Psoas muscle (tissue), 8 donors: ENCODE measurements around the gene CHRNG. TPM values are rescaled to one million over a fixed set of nuclear protein-coding genes. Genes with fewer than 3 reads are reported as not detected.
"Not testable (repeated sequence)": the region's sequence is repeated elsewhere in the genome, so short reads cannot be mapped to it uniquely, and the experiment has no call there.

Source experiments
- ATAC-seq, 4 donors: fragments of 200-7000 bp; cut with Tn5 transposase; one replicate each; pipeline ENCODE4 v1.9.1; 2020; ENCODE audit warnings: moderate library complexity in 3 of 4, mild to moderate bottlenecking in 2 of 4
- DNase-seq, 2 donors: peaks; one replicate each; pipeline ENCODE4 v3.0.0-alpha.2; 2020
- H3K27ac ChIP-seq: fragments of 200-600 bp; one replicate; pipeline ENCODE4 v1.8.0; 2022
- H3K27me3 ChIP-seq, 3 donors: fragments of 200-600 bp in 1 of 3; one replicate each; pipeline versions ENCODE4 v1.6.1 to v1.8.0; 2013 to 2022; ENCODE audit warnings: low read length in 2 of 3, mild to moderate bottlenecking in 2 of 3, moderate library complexity in 1 of 3; ENCODE audit not compliant: insufficient read depth in 3 of 3
- H3K36me3 ChIP-seq, 2 donors: fragments of 200-600 bp in 1 of 2; one replicate each; pipeline versions ENCODE4 v1.6.1 to v1.8.0; 2013 to 2022; ENCODE audit warnings: low read depth in 1 of 2, mild to moderate bottlenecking in 1 of 2, moderate library complexity in 1 of 2; ENCODE audit not compliant: insufficient read depth in 1 of 2
- H3K4me1 ChIP-seq: fragments of 200-600 bp; one replicate; pipeline ENCODE4 v1.8.0; 2022
- H3K4me3 ChIP-seq: fragments of 200-600 bp; one replicate; pipeline ENCODE4 v1.8.0; 2022; ENCODE audit warnings: mild to moderate bottlenecking
- H3K9me3 ChIP-seq: fragments of 200-600 bp; one replicate; pipeline ENCODE4 v1.8.0; 2022
- whole genome bisulfite sequencing, 3 donors: extraction: QIAGEN DNeasy Blood & Tissue Kit; methylation state at CpG; one replicate each; pipeline versions ENCODE4 v1.1.6 to v1.1.7; 2013; 5-methylcytosine and 5-hydroxymethylcytosine counted together
- intact Hi-C, 2 donors: fragments of 100-400 bp; cut with DNase I; formaldehyde crosslinking; loops; one replicate each; pipeline versions ENCODE4 v1.11.0 to v1.14.2; 2022
- polyA plus RNA-seq, 3 donors: library from polyadenylated mRNA; stranded (reverse); fragments of 200-250 nt; gene quantifications; one replicate each; pipeline ENCODE4 v1.2.3, GENCODE V29; 2013
- total RNA-seq, 4 donors: library from RNA; stranded (reverse); fragmentation: NEBNext Ultra II Directional in 2 of 4; extraction: Animal tissue kit (Norgen Biotek cat#: 25700) in 2 of 4; gene quantifications; one replicate each; pipeline versions ENCODE4 v1.2.1 to v1.2.4, GENCODE V29; 2021 to 2023
- TF ChIP-seq, protein P1 (sequence below): fragments of 200-600 bp; IDR thresholded peaks from one replicate; pipeline ENCODE4 v1.8.0; 2022; ENCODE audit warnings: antibody characterized with exemption
- donor health status: healthy with polysubstance abuse.
- donor health status: DM: no; HTN: no; CAD: no; lungs with moderate emphysema.
- donor health status: Bipolar disorder and iron deficiency.
- donor health status: healthy.
- donor health status: DM: yes; HTN: yes; CAD: no.
- donor health status: DM: no; HTN: no; CAD: no.
- donor health status: DM: no; HTN: no; CAD: no.
- donor health status: DM: yes; HTN: yes; CAD: no.

CHRNG gene
- total and polyA plus RNA-seq, 7 donors: 0.68 to 94.1 (median 6.9) TPM

DNA sequence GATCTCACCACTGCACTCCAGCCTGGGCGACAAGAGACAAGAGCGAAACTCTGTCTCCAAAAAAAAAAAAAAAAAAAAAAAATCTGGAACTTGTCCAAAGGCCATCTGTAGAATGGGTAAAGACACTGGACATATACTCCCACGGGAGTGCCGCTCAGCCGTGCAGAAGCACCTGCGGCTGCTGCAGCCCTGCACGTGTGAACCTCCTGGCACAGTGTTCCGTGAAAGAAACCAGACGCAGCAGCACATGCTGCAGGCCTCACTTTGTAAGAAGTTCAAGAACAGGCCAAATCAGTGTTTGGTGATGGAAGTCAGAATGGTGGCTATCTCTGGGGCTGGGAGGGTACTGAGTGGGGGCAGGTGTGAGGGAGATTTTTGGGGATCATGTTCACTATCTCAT lies 7.1 kb upstream of the CHRNG start:
- peaks cover 25% of the 10 kb centered on the region for H3K4me1 ChIP-seq
- peak in 1 of 2 donors; percentile 30 for DNase-seq
- H3K36me3 ChIP-seq: peaks cover 0 to 69% of the 10 kb centered on the region in 2 donors
- ATAC-seq: no peak
- H3K4me3 ChIP-seq: no peak overlapping the region
- H3K27me3 ChIP-seq: no peaks in the 10 kb centered on the region
- no peaks in the 10 kb centered on the region for H3K9me3 ChIP-seq
- H3K27ac ChIP-seq: no peak overlapping the region
- 59 to 72% (median 64%) methylated on average over 9 of the region's 9 CpGs for WGBS, 3 donors
- TF ChIP-seq, protein P1, sequence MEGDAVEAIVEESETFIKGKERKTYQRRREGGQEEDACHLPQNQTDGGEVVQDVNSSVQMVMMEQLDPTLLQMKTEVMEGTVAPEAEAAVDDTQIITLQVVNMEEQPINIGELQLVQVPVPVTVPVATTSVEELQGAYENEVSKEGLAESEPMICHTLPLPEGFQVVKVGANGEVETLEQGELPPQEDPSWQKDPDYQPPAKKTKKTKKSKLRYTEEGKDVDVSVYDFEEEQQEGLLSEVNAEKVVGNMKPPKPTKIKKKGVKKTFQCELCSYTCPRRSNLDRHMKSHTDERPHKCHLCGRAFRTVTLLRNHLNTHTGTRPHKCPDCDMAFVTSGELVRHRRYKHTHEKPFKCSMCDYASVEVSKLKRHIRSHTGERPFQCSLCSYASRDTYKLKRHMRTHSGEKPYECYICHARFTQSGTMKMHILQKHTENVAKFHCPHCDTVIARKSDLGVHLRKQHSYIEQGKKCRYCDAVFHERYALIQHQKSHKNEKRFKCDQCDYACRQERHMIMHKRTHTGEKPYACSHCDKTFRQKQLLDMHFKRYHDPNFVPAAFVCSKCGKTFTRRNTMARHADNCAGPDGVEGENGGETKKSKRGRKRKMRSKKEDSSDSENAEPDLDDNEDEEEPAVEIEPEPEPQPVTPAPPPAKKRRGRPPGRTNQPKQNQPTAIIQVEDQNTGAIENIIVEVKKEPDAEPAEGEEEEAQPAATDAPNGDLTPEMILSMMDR: no peak
- intact Hi-C loops: no loop called here

- WGBS, 3 donors: 90 to 93% (median 91%) methylated on average over 7 of the region's 7 CpGs
- H3K4me3 ChIP-seq, H3K27me3 ChIP-seq, DNase-seq, H3K9me3 ChIP-seq, ATAC-seq, intact Hi-C loops, H3K27ac ChIP-seq: not testable (repeated sequence)
- Histone ChIP-seq H3K36me3 (peaks cover 0 to 65% of the 10 kb centered on the region in 2 donors), H3K4me1 (peaks cover 22% of the 10 kb centered on the region)
Observed at GRCh38 chr2:232532821-232533220, 6.7 kb upstream of the CHRNG start.

DNA sequence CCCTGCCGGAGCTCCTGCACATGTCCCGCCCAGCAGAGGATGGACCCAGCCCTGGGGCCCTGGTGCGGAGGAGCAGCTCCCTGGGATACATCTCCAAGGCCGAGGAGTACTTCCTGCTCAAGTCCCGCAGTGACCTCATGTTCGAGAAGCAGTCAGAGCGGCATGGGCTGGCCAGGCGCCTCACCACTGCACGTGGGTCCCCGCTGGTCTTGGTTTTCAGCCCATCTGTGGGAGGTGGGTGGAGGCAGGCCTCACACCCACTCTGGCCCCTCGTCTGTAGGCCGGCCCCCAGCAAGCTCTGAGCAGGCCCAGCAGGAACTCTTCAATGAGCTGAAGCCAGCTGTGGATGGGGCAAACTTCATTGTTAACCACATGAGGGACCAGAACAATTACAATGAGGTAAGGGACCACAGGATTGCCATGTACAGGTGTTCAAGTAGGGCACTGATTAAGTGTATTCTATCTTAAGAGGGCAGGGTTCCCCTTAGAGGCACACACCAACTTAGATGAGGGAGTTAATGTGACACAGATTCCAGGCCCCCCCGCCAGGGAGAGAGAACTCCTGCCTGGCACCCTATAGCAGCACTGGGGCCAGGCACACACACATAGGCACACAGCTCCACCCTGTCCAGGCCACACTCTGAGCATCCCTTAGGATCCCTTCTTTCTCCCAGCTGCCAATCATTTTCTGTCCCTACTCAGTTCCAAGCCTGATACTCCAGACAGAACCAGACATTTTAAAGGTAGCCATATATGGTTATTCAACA lies 5.4 kb upstream of the CHRNG start:
- Histone ChIP-seq H3K9me3 (no peaks in the 10 kb centered on the region), H3K4me1 (peaks cover 14% of the 10 kb centered on the region), H3K27ac (no peak overlapping the region), H3K4me3 (no peak overlapping the region), H3K27me3 (no peaks in the 10 kb centered on the region), H3K36me3 (peaks cover 0 to 64% of the 10 kb centered on the region in 2 donors)
- ATAC-seq (no peak), DNase-seq (peak in 1 of 2 donors; percentile 40)
- 59 to 68% (median 61%) methylated on average over 12 to 13 of the region's 13 CpGs for WGBS, 3 donors
- TF ChIP-seq, protein P1: no peak
- intact Hi-C loops: no loop called here

DNA sequence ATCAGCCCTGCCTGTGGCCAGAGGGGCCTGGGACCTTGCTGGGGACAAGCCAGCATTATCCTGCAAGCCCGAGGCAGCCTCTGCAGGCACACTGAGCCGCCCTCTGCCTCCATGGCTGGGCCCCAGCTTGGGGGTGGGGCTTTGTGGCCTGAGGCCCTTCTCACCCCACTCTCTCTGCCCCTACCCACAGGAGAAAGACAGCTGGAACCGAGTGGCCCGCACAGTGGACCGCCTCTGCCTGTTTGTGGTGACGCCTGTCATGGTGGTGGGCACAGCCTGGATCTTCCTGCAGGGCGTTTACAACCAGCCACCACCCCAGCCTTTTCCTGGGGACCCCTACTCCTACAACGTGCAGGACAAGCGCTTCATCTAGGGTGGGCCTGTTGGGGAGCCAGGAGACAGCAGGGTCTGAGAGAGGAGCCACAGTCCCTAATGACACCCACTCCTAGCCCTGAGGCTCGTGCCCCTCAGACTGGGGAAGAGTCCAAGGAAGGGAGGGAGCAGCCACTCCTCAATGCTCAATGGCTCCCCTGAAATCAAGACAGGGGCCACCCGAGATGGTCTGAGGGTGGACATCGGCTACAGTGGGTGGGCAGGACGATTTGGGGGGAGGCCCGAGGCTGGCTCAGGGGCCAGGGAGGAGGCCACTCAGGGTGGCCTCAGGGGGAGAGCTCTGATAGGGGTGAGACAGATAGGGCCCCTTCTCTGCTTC lies 4.4 kb upstream of the CHRNG start:
- Histone ChIP-seq H3K27me3 (no peaks in the 10 kb centered on the region), H3K9me3 (no peaks in the 10 kb centered on the region), H3K36me3 (peaks cover 0 to 59% of the 10 kb centered on the region in 2 donors), H3K4me3 (no peak overlapping the region), H3K27ac (no peak overlapping the region), H3K4me1 (peaks cover 16% of the 10 kb centered on the region)
- TF ChIP-seq, protein P1: no peak
- WGBS, 3 donors: 76 to 82% (median 81%) methylated on average over 14 of the region's 14 CpGs
- intact Hi-C loops: no loop called here
- peak in 1 of 2 donors; percentile 49 for DNase-seq
- ATAC-seq: no peak

DNA sequence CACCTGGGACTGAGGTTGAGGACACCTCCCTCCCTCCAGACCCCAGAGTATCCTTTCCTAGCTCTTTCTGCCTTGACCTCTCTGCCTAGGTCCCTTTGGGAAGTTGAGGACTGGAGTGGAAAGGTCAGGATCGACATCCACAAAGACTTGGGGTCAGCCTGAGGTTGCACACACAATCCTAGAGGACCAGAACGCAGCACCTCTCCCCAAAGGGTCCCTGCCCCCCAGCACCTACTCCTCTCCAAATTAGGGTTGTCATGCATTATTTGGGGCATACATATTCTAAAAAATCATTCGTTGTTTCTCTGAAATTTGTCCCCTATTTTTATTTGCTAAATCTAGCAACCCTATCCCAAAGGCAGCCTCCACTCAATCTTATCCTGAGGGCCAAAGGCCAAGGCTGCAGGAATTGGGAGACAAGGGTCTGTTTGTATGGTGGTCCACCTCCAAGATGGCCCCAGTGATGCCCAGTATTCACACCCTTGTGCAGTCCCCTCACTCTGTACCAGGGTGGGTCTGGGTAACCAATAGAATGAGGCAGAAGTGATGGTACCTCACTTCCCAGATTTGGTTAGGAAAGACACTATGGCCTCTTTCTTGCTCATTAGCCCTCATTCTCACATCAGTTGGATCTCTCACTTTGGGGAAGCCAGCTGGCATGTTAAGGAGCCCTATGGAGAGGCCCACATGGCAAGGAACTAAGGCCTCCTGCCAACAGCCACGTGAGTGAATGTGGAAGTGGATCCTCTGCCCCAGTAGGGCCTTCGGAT lies 3.5 kb upstream of the CHRNG start:
- Histone ChIP-seq H3K4me1 (peaks cover 16% of the 10 kb centered on the region), H3K4me3 (no peak overlapping the region), H3K27ac (no peak overlapping the region), H3K27me3 (no peaks in the 10 kb centered on the region), H3K9me3 (no peaks in the 10 kb centered on the region), H3K36me3 (peaks cover 0 to 51% of the 10 kb centered on the region in 2 donors)
- 80 to 88% (median 83%) methylated on average over 5 of the region's 5 CpGs for WGBS, 3 donors
- DNase-seq (peak in 1 of 2 donors; percentile 13), ATAC-seq (no peak)
- TF ChIP-seq, protein P1: no peak
- intact Hi-C loops: no loop called here
